GM18907 (cell line): ENCODE measurements around the gene MRTFA.
A peak's percentile ranks its signal among the peaks of the same experiment; 100 is the strongest.
"Not testable (repeated sequence)": the region's sequence is repeated elsewhere in the genome, so short reads cannot be mapped to it uniquely, and the experiment has no call there.

Experiments
- ATAC-seq: cut with Tn5 transposase; IDR thresholded peaks from one replicate; pipeline ENCODE4 v1.9.1; 2021; ENCODE audit warnings: mild to moderate bottlenecking, moderate library complexity; ENCODE audit not compliant: unreplicated experiment

The MRTFA gene

DNA sequence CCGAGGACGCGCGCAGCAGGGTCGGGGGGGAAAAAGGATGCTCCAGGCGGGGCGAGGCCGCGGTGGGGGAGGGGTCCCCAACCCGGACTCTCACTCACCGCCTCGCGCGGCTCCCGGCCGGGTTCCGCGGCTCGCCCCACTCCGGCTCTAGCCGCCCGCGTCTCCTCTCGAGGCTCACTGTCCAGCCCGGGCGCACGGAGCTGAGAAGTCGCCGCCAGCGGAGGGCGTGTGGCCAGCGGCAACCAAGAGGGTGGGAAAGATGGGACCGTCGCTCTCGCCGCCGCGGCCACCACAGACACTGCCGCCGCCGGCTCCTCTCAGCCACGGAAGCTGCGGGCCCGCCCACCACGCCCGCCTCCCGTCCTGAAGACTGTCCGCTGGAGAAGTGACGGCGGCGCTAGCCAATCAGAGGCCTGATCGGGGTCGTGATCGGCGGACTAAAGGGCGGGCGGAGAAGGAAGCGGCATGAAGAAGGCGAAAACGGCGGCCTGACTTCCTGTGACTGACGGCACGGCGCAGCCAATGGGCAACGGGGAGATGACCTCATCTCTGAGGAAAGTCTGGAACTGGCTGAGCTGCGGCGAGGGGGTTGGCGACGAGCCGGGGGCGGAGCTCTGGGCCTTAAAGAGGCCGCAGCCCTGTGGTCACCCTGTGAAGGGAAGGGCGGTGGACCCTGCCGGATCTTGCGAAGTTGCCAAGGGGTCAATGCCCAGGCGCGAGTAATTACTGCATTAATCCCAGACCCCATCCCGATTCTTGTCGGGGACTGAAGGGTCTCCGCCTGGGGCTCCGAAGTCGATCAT, at the start of gene MRTFA:
Gene MRTFA, minus strand, starts transcription at position 340 of the 803 bp plus-strand sequence.
- ATAC-seq: peak; percentile 94

DNA sequence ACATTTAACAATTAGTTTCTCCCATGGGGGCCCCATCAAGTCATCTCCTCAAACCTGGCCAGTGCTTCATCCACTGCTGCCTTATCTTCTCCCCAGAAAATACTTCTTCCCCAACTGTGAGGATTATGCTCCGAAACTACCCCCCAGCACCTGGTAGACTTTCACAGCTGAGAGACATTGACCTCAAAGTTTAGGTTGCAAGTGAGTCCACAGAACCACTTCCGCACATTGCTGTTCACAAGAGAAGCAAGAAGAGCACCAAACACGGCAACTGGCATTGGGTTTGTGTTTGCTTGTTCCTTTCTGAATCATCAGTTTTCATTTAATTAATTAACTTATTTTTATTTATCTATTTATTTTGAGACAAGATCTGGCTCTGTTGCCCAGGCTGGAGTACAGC, 48.9 kb upstream of the MRTFA start:
- ATAC-seq: no peak

DNA sequence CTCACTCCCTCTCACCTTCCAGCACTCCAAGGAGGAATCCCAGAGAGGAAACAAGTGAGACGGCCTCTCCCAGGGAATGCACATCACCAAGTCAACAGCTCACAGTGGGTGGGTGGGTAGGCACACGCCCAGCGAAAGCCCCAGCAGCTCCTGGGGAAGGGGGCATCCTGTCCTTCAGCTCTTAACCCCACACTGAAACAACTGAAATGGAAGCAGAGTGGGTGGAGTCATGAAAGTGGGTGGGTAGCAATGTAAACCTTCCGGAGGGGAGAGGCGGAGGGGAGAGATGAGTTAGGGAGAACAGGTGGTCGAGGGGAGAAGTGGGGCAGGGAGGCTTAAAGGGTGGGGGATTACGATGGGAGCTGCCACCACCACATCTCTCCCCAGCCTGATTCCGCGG, 48.2 kb upstream of the MRTFA start:
- no peak for ATAC-seq

DNA sequence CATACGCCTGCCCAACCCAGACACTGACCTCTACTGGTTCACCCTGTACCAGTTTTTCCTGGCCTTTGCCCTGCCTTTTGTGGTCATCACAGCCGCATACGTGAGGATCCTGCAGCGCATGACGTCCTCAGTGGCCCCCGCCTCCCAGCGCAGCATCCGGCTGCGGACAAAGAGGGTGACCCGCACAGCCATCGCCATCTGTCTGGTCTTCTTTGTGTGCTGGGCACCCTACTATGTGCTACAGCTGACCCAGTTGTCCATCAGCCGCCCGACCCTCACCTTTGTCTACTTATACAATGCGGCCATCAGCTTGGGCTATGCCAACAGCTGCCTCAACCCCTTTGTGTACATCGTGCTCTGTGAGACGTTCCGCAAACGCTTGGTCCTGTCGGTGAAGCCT, 44.9 kb upstream of the MRTFA start:
- ATAC-seq: no peak

DNA sequence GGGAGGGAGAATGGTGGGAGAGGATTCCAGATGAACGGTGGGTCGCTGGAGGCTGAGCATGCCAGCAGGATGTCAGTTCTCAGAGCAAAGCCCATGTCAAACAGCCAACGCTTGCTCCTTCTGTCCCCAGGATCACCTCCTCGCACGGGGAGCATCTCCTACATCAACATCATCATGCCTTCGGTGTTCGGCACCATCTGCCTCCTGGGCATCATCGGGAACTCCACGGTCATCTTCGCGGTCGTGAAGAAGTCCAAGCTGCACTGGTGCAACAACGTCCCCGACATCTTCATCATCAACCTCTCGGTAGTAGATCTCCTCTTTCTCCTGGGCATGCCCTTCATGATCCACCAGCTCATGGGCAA, 44.3 kb upstream of the MRTFA start:
- no peak for ATAC-seq

DNA sequence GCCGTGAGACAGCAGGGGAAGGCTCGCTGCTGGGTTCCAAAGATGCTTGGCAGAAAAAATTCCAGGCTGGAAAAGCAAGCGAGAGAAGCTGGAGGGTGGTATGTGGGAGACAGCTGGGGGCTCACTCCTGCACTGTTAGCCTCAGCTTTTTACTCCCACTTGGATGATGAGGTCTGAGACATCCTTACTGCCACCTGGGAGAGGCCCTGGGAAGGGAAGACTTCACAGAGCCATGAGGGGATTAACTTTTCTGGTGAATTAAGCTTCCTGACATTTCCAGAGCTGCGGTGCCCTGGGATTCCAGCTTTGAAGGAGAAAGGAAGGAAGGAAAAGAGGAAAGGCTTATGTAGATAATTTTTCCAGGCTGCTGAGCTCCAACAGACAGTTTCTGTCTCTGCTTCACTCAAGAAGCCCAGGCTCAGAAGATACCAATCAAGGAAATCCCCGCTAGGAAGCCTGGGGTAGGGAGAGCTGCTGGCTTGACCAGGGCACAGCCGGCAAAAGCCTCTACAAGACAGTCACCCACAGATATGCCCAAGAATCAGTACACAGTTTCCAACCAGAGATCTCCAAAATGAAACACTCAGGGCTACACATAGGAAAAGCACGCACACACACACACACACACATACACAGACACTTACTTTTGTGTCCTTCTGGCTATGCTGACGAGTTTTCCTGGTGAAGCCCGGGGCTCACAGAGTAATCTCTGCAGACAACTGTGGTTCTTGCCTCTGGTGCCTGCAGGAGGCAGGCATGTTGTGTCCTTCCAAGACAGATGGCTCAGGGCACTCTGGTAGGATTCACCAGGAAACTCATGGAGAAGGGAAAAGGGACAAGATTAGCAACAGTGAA, 43.7 kb upstream of the MRTFA start:
- no peak for ATAC-seq

DNA sequence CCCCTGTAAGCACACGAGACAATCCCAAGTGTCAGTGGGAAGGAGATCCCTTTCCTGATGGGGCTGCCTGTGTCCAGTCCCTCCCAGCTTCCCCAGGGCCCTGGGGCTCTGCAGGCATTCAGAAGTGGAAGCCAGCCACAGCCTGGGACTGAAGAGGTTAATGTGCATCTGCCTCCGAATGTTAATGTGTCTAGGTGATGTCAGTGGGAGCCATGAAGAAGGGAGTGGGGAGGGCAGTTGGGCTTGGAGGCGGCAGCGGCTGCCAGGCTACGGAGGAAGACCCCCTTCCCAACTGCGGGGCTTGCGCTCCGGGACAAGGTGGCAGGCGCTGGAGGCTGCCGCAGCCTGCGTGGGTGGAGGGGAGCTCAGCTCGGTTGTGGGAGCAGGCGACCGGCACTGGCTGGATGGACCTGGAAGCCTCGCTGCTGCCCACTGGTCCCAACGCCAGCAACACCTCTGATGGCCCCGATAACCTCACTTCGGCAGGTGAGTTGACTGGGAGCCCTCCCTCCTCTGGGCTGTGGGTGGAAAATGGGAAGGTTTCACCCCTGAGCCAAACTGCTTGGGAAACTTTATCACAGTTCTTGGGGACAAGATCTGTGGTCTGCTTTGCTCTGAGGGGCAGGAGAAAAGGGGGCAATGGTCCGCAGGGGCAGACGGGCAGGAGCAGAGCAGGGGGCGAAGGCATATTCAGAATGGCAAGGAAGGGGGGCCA, 42.9 kb upstream of the MRTFA start, which contains the start of gene MCHR1:
Gene MCHR1, plus strand, starts transcription at position 236 of the 715 bp plus-strand sequence. Its CDS starts 169 bp downstream, at position 405.
- no peak for ATAC-seq

DNA sequence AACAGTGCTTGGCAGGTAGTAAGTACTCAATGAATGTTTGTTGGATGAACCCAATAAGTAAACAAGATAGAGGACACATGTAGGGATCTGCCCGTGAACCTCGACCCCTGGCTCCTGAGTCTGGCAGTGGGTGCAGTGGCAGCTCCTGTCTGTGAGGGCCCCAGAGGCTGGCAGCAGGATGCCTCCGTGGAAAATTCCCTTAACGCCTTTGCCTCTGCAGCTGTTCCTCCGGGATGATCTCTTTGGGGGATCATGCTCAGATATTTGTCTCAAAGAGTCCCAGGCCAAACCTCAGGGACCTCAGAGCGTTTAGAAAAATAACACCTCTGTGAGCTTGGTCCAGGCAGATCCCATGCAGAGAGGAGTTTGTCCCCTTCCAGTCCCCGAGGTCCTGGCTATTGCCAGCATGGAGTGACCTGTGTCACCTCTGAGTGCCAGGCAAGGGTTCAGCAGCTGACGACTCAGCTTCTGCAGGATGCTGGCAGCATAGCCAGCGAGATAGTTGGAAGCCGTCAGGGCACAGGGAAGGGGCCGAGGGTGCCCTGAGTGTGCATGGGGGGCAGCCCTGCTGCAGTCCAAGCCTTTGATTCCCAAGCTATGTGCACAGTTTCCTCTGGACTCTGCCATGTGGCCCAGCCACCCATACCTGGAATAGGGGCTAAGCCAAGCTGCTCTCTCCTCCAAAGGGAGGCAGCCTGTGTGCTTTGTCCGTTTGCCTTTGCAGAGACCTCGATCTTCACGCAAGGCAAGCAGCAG, 42.2 kb upstream of the MRTFA start:
- no peak for ATAC-seq

DNA sequence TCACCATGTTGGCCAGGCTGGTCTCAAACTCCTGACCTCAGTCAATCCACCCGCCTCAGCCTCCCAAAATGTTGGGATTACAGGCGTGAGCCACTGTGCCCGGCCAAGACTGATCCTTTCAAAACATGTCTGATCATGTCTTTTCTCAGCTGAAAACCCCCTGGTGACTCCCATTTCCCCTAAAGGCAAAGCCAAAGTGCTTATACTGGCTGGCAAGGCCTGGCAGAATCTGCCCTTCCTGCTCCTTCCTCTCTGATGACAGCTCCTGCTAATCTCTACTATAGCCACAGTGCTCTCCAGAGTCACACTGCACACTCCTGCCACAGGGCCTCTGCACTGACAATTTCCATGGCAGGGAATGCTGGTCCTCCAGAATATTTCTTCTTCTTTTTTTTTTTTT, 40.1 kb upstream of the MRTFA start:
- no peak for ATAC-seq

DNA sequence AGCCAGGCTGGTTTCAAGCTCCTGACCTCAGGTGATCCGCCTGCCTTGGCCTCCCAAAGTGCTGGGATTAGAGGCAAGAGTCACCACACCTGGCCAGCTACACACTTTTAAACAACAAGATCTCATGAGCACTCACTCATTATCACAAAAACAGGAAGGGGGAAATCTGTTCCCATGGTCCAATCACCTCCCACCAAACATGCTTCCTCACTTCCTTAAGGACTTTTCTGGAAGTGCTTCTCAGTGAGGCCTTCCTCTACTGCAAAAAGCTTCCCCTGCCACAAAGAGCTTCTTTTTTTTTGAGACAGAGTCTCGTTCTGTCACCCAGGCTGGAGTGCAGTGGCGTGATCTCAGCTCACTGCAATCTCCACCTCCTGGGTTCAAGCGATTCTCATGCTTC, 39.6 kb upstream of the MRTFA start:
- ATAC-seq: not testable (repeated sequence)

DNA sequence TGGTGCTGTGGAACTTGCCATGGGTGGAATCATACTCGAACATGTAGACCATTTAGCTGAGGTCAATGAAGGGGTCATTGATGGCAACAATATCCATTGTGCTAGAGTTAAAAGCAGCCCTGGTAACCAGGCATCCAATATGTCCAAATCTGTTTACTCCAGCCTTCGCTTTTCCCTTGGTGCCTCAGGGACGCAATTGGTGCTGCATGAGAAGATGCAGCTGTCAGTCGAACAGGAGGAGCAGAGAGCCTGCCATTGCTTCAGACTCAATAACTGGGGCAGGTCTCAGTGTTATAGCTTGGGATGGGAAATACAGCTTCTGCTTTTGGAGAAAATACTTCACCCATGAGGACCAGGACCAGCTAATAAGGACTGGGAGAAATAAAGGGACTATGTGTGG, 37.8 kb upstream of the MRTFA start:
- no peak for ATAC-seq

DNA sequence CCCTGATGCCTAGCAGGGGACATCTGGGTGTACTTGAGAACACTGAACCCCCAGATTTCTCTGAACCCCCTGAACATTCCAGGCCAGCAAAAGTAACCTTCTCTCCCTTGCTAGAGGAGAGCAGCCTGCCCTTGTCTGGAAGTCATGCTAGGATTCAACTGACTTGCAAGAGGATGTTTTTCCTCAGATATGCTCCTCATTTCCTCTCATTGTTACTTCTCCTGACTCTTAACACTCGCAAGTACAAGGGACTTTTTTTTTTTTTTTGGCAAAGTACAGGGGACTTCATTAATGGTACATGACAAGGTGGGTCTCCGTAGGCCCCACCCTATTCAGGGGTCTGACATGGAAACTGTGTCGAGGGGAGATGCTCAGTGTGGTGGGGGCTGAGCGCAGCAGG, 36.5 kb upstream of the MRTFA start:
- no peak for ATAC-seq

DNA sequence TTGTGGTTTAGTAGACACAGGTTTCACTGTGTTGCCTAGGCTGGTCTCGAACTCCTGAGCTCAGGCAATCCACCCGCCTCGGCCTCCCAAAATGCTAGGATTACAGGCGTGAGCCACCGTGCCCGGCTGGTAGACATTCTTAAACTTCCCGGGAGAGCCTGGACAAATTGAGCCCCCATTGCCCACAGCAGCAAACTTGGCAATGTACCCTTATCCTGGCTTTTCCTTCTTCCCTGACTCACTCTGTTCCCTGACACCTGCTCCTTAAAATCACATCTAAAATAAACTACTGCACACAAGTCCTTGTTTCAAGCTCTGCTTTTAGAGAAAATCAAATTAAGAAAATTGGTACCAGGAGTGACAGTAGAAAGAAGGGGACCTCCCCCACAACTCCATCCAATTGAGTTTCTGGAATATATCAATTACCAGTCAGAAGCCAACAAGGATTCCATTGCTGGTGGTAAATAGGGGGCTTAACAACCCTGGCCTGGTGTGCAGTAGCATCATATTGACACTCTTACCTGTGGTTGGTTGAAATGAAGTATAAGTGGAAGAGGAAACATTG, 35.4 kb upstream of the MRTFA start:
- ATAC-seq: no peak

DNA sequence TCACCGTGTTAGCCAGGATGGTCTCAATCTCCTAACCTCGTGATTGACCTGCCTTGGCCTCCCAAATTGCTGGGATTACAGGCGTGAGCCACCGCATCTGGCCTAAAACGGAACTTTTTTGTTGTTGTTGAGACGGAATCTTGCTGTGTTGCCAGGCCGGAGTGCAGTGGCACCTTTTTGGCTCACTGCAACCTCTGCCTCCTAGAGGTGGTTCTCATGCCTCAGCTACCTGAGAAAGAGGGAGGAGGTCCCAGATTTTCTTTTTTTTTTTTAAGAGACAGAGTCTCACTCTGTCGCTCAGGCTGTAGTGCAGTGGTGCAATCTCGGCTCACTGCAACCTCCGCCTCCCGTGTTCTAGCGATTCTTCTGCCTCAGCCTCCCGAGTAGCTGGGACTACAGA, 34.9 kb upstream of the MRTFA start:
- no peak for ATAC-seq

DNA sequence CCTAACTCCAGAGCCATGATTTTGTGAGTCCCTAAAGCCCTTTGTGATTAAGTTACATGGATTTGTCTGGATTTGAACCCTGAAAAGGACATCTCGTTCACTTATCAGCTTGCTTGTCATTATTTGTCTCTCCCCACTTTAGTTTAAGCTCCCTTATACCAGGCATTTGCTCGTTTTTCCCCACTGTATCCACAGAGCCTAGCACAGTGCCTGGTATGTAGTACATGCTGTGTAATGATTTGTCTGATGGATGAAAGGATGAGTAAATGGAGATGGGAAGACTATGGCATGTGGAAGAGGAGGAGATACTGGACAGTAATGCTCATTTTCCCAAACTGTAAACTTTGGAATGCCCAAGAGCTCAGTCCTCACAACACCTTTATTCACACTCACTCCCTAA, 33.5 kb upstream of the MRTFA start:
- ATAC-seq: no peak

DNA sequence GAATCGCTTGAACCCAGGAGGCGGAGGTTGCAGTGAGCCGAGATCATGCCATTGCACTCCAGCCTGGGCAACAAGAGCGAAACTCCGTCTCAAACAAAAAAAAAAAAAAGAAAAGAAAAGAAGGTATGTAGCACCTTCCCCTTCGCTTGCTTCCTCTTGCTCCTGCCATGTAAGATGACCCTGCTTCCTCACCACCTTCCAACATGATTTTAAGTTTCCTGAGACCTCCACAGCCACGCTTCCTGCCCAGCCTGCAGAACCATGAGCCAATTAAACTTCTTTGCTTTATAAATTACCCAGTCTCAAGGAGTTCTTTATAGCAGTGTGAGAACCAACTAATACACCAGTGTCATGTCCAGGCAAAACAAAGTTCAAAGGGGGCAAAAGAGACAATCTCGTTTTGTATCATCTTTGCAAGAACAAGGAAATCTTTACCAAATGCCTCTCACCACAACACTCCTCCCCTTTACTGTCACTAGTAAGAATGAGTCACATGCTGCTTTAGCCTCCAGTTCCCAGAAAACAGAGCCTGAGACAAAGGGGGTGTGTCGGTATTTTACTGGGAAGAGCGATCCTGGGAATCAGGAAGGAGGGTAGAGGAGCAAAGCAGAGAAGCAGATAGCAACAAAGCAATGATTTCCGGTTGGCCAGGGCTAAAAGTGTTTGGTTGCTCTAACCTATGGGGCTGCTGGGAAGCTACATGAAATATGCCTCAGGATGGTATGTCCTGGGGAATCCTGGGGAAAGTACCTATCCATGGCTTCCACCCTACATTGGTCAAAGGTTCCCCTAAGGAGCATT, 32.3 kb upstream of the MRTFA start:
- ATAC-seq: no peak

DNA sequence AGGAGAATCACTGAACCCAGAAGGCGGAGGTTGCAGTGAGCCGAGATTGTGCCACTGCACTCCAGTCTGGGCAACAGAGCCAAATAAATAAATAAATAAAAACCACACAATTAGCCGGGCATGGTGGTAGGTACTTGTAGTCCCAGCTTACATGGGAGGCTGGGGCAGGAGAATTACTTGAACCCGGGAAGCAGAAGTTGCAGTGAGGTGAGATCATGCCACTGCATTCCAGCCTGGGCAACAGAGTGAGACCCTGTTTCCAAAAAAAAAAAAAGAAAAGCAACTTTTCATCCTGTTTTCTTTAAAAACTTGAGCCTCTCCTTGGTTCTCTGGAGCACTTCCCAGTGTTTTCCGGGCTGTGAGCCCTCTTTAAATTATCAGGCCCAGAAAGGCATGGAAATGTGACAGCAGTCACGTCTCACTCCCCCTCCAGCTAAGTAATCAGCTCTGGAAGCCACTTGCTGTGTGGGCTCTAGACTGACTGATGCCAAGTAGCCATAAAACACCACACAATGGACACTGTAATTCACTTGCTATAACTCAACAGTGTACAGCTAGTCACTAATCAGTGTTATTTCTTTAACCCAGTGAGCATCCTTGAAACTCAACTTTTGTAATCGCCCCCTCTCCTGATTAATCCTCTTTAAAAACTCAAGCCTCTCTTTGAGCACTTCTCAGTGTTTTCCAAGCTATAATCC, 29.8 kb upstream of the MRTFA start:
- ATAC-seq: no peak

DNA sequence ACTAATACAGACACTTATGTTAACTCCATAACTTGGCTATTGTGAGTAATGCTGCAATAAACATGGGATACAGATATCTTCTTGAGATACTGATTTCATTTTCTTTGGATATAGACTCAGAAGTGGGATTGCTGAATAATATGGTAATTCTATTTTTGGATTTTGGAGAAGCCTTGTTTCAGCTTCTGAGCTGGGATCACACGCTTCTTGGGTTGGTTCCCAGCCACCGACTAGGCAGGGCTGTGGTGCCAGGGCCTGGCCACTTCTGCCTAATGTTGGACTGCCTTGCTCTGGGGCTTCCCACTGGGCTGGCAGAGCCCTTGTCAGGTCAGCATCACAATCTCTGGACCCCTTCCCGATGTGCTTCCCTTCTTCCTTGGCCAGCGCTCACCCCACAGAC, 28.8 kb upstream of the MRTFA start:
- ATAC-seq: no peak

DNA sequence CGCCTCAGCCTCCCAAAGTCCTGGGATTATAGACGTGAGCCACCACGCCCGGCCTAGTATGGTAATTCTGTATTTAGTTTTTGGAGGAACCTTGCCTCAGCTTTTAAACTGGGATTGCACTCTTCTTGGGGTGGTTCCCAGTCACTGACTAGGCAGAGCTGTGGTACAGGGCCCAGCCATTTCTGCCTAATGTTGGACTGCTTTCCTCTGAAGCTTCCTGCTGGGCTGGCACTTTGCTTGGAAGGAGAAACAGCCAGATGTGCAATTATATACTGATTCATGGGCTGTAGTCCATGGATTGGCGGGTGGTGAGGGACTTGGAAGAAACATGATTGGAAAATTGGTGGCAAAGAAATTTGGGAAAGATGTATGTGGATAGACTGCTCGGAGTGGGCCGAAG, 25.2 kb upstream of the MRTFA start:
- ATAC-seq: no peak
